Neutrophil (primary cell): Measurements from ENCODE around the gene PRR5L.

Experiments used
- H3K27ac ChIP-seq: fragments of 200-600 bp; sonication (generic); 2 replicates; pipeline ENCODE4 v1.5.1; 2016; ENCODE audit warnings: mild to moderate bottlenecking, moderate library complexity
- H3K27me3 ChIP-seq: fragments of 200-600 bp; sonication (generic); 2 replicates; pipeline ENCODE4 v1.6.0; 2016; ENCODE audit warnings: mild to moderate bottlenecking
- H3K36me3 ChIP-seq: fragments of 200-600 bp; sonication (generic); 2 replicates; pipeline ENCODE4 v1.5.1; 2017
- H3K4me1 ChIP-seq, 2 experiments: fragments of 200-600 bp in 1 of 2; sonication (generic) in 1 of 2; 1 replicate in 1 of 2; 2 replicates in 1 of 2; pipeline versions ENCODE4 v1.5.1 to v1.6.1; 2013 to 2016; ENCODE audit warnings: low read depth in 1 of 2, low read length in 1 of 2, mild to moderate bottlenecking in 1 of 2, moderate library complexity in 1 of 2; ENCODE audit not compliant: control insufficient read depth in 1 of 2, insufficient read depth in 1 of 2
- H3K4me3 ChIP-seq, 2 experiments: fragments of 200-600 bp in 1 of 2; sonication (generic) in 1 of 2; 1 replicate in 1 of 2; 2 replicates in 1 of 2; pipeline ENCODE4 v1.5.1; 2013 to 2016; ENCODE audit warnings: low read depth in 1 of 2, low read length in 1 of 2, mild to moderate bottlenecking in 1 of 2, moderate library complexity in 1 of 2
- H3K9me3 ChIP-seq: fragments of 200-600 bp; sonication (generic); 2 replicates; pipeline ENCODE4 v1.5.1; 2016
- TF ChIP-seq, protein P1 (sequence below): fragments of 200-600 bp; sonication (generic); IDR thresholded peaks from 2 replicates; pipeline ENCODE4 v1.5.1; 2016; ENCODE audit warnings: antibody characterized with exemption

Gene PRR5L

GRCh38 chr11:36281850-36282249, 14.2 kb upstream of the PRR5L start:
- Histone ChIP-seq H3K4me1 (peaks cover 9 to 11% of the 10 kb centered on the region in 2 experiments), H3K27ac (no peak overlapping the region), H3K36me3 (peaks cover 24% of the 10 kb centered on the region), H3K9me3 (no peaks in the 10 kb centered on the region), H3K4me3 (no peak overlapping the region), H3K27me3 (no peaks in the 10 kb centered on the region)
- TF ChIP-seq, protein P1, sequence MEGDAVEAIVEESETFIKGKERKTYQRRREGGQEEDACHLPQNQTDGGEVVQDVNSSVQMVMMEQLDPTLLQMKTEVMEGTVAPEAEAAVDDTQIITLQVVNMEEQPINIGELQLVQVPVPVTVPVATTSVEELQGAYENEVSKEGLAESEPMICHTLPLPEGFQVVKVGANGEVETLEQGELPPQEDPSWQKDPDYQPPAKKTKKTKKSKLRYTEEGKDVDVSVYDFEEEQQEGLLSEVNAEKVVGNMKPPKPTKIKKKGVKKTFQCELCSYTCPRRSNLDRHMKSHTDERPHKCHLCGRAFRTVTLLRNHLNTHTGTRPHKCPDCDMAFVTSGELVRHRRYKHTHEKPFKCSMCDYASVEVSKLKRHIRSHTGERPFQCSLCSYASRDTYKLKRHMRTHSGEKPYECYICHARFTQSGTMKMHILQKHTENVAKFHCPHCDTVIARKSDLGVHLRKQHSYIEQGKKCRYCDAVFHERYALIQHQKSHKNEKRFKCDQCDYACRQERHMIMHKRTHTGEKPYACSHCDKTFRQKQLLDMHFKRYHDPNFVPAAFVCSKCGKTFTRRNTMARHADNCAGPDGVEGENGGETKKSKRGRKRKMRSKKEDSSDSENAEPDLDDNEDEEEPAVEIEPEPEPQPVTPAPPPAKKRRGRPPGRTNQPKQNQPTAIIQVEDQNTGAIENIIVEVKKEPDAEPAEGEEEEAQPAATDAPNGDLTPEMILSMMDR, result no peak

DNA sequence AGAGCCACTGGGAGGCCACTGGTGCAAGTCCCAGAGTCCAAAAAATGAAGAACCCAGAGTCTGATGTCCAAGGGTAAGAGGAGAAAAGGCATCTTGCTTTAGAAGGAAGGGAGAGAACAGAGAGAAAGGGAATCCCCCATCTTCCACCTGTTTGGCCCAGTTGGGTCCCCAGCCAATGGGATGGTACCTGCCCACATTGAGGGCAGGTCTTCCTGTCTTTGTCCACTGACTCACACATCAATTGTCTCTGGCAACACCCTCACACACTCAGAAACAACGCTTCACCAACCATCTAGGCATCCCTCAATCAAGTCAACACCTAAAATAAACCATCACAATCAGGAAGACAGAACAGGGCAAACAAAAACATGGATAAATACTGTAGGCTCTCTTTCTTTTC, 13.2 kb upstream of the PRR5L start:
- Histone ChIP-seq H3K36me3 (peaks cover 13% of the 10 kb centered on the region), H3K9me3 (no peaks in the 10 kb centered on the region), H3K27ac (no peak overlapping the region), H3K27me3 (no peaks in the 10 kb centered on the region), H3K4me1 (peaks cover 9 to 11% of the 10 kb centered on the region in 2 experiments), H3K4me3 (no peak overlapping the region)
- TF ChIP-seq, protein P1, result no peak

GRCh38 chr11:36288442-36289225, 7.5 kb upstream of the PRR5L start:
- TF ChIP-seq, protein P1, result no peak
- H3K9me3 ChIP-seq, result no peaks in the 10 kb centered on the region
- no peaks in the 10 kb centered on the region for H3K27me3 ChIP-seq
- H3K4me3 ChIP-seq, result peak overlapping the region; percentile 72 to 98
- peaks cover 25 to 28% of the 10 kb centered on the region in 2 experiments for H3K4me1 ChIP-seq
- no peaks in the 10 kb centered on the region for H3K36me3 ChIP-seq
- peak overlapping the region; percentile 67 for H3K27ac ChIP-seq

- Histone ChIP-seq H3K4me3 (peak within 1 kb of the TSS; percentile 72 to 98), H3K4me1 (peaks cover 18 to 21% of the 10 kb centered on the region in 2 experiments), H3K27me3 (no peaks in the 10 kb centered on the region), H3K36me3 (no peaks in the 10 kb centered on the region), H3K27ac (peak within 1 kb of the TSS; percentile 67), H3K9me3 (no peaks in the 10 kb centered on the region)
- TF ChIP-seq, protein P1, result no peak
Observed at GRCh38 chr11:36289226-36289852, 6.7 kb upstream of the PRR5L start, which contains the start of gene COMMD9. TSS of gene COMMD9 (minus strand) at chr11:36289424. CDS start at chr11:36289412, 12 bp downstream.

- H3K4me1 ChIP-seq, result peaks cover 17 to 20% of the 10 kb centered on the region in 2 experiments
- H3K36me3 ChIP-seq, result no peaks in the 10 kb centered on the region
- no peak overlapping the region for H3K4me3 ChIP-seq
- no peaks in the 10 kb centered on the region for H3K9me3 ChIP-seq
- no peak overlapping the region for H3K27ac ChIP-seq
- H3K27me3 ChIP-seq, result no peaks in the 10 kb centered on the region
- TF ChIP-seq, protein P1, result peak; percentile 79
Observed at GRCh38 chr11:36292311-36292722, 3.8 kb upstream of the PRR5L start.
